Fibroblast of lung (primary cell): ENCODE results near the gene PPIF. TPM values are rescaled to one million over a fixed set of nuclear protein-coding genes. Genes with fewer than 3 reads are reported as not detected.

ENCODE experiments used
- DNase-seq, 2 donors: peaks; one replicate each; pipeline versions ENCODE4 v3.0.0 to v3.0.0-alpha.2; 2010; ENCODE audit warnings: low read depth in 2 of 2
- H2AFZ ChIP-seq: 2 replicates; pipeline ENCODE4 v1.5.1; 2012; ENCODE audit warnings: low read length, control low read depth, inconsistent platforms
- H3K27ac ChIP-seq: 2 replicates; pipeline ENCODE4 v1.5.1; 2011; ENCODE audit warnings: low read length, control low read depth; ENCODE audit not compliant: insufficient read depth
- H3K27me3 ChIP-seq: 2 replicates; pipeline ENCODE4 v1.5.1; 2011; ENCODE audit warnings: mild to moderate bottlenecking, low read length; ENCODE audit not compliant: control insufficient read depth, insufficient read depth
- H3K36me3 ChIP-seq: 2 replicates; pipeline ENCODE4 v1.5.1; 2011; ENCODE audit warnings: low read length; ENCODE audit not compliant: control insufficient read depth, insufficient read depth
- H3K4me1 ChIP-seq: 2 replicates; pipeline ENCODE4 v1.5.1; 2011; ENCODE audit warnings: low read length; ENCODE audit not compliant: control insufficient read depth, insufficient read depth; ENCODE audit errors: extremely low read depth
- H3K4me2 ChIP-seq: 2 replicates; pipeline ENCODE4 v1.5.1; 2011; ENCODE audit warnings: low read length, control low read depth; ENCODE audit not compliant: insufficient read depth; ENCODE audit errors: extremely low read depth
- H3K4me3 ChIP-seq, 4 experiments: fragments of 200-600 bp in 1 of 4; sonication (generic) in 1 of 4; replicated peaks in 1 of 4; 2 replicates each; pipeline ENCODE4 v1.5.1; 2011 to 2016; ENCODE audit warnings: low read length in 4 of 4, low read depth in 3 of 4, mild to moderate bottlenecking in 3 of 4, control low read depth in 2 of 4, inconsistent platforms in 1 of 4, mixed read lengths in 1 of 4; ENCODE audit not compliant: insufficient read depth in 1 of 4; ENCODE audit errors: control extremely low read depth in 1 of 4
- H3K79me2 ChIP-seq: 2 replicates; pipeline ENCODE4 v1.5.1; 2012; ENCODE audit warnings: mild to moderate bottlenecking, low read length, inconsistent platforms; ENCODE audit not compliant: control insufficient read depth, insufficient read depth
- H3K9ac ChIP-seq: 2 replicates; pipeline ENCODE4 v1.5.1; 2011; ENCODE audit warnings: mild to moderate bottlenecking, low read length, control low read depth; ENCODE audit not compliant: insufficient read depth
- H3K9me3 ChIP-seq: 2 replicates; pipeline ENCODE4 v1.5.1; 2012; ENCODE audit warnings: low read depth, low read length; ENCODE audit not compliant: control insufficient read depth, insufficient read depth
- H4K20me1 ChIP-seq: 2 replicates; pipeline ENCODE4 v1.5.1; 2011; ENCODE audit warnings: low read length; ENCODE audit not compliant: control insufficient read depth, insufficient read depth; ENCODE audit errors: extremely low read depth
- EZH2 ChIP-seq: IDR thresholded peaks from 2 replicates; pipeline ENCODE4 v1.5.1; 2012; ENCODE audit warnings: low read length, control low read depth, mild to moderate bottlenecking; ENCODE audit errors: missing control alignments
- polyA plus RNA-seq, 2 donors: library from polyadenylated mRNA; depleted of rRNA in 1 of 2; stranded (reverse) in 1 of 2; unstranded in 1 of 2; fragments of >200 nt; gene quantifications; 2 replicates each; pipeline ENCODE4 v1.2.1, GENCODE V29; 2011 to 2012; ENCODE audit warnings: missing spikeins in 1 of 2
- total RNA-seq: library from RNA; depleted of rRNA; stranded (reverse); fragments of >200 nt; gene quantifications from 2 replicates; pipeline ENCODE4 v1.2.1, GENCODE V29; 2014
- TF ChIP-seq, protein P1 (sequence below), 2 donors: IDR thresholded peaks in 1 of 2; conservative IDR thresholded peaks in 1 of 2; 1 replicate in 1 of 2; 2 replicates in 1 of 2; pipeline ENCODE4 v1.5.1; 2011 to 2012; ENCODE audit warnings: low read length in 2 of 2, control low read depth in 1 of 2, inconsistent platforms in 1 of 2, low read depth in 1 of 2, mild to moderate bottlenecking in 1 of 2

The PPIF gene
- total and polyA plus RNA-seq, 2 donors (not counting 1 experiment from before 2014, with no cell fraction given), result 18.7 to 63.0 TPM

DNA sequence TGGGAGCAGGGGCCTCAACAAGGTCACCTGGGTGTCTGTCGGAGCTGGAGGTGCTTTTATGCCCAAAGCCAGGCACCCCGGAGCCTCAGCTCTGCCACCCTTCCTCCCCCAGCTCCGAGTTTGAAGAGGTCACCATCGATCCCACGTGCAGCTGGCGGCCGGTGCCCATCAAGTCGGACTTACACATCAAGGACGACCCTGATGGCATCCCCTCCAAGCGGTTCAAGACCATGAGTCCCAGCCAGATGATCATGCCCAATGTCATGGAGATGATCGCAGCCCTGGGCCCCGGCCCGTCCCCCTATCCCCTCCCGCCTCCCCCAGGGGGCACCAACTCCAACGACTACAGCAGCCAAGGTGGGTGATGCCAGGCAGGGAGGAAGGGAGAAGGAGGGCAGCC is 41.3 kb upstream of the PPIF start:
- H3K9ac ChIP-seq, result no peak overlapping the region
- TF ChIP-seq, protein P1, sequence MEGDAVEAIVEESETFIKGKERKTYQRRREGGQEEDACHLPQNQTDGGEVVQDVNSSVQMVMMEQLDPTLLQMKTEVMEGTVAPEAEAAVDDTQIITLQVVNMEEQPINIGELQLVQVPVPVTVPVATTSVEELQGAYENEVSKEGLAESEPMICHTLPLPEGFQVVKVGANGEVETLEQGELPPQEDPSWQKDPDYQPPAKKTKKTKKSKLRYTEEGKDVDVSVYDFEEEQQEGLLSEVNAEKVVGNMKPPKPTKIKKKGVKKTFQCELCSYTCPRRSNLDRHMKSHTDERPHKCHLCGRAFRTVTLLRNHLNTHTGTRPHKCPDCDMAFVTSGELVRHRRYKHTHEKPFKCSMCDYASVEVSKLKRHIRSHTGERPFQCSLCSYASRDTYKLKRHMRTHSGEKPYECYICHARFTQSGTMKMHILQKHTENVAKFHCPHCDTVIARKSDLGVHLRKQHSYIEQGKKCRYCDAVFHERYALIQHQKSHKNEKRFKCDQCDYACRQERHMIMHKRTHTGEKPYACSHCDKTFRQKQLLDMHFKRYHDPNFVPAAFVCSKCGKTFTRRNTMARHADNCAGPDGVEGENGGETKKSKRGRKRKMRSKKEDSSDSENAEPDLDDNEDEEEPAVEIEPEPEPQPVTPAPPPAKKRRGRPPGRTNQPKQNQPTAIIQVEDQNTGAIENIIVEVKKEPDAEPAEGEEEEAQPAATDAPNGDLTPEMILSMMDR (conservative IDR thresholded peaks at IDR 0.05 in 1 of 2, IDR thresholded peaks at IDR 0.05 in 1 of 2; ENCODE audit: low read depth in 1 of 2, low read length in 2 of 2), result no peak
- no peak for TF ChIP-seq EZH2
- H3K4me2 ChIP-seq, result no peak overlapping the region
- no peak for DNase-seq
- no peaks in the 10 kb centered on the region for H3K9me3 ChIP-seq
- H3K27ac ChIP-seq, result no peak overlapping the region
- H3K36me3 ChIP-seq, result peaks cover 60% of the 10 kb centered on the region
- H3K4me3 ChIP-seq, result no peak overlapping the region
- H2AFZ ChIP-seq, result no peak overlapping the region
- no peaks in the 10 kb centered on the region for H4K20me1 ChIP-seq
- no peaks in the 10 kb centered on the region for H3K27me3 ChIP-seq
- H3K4me1 ChIP-seq, result no peaks in the 10 kb centered on the region
- H3K79me2 ChIP-seq, result no peaks in the 10 kb centered on the region

DNA sequence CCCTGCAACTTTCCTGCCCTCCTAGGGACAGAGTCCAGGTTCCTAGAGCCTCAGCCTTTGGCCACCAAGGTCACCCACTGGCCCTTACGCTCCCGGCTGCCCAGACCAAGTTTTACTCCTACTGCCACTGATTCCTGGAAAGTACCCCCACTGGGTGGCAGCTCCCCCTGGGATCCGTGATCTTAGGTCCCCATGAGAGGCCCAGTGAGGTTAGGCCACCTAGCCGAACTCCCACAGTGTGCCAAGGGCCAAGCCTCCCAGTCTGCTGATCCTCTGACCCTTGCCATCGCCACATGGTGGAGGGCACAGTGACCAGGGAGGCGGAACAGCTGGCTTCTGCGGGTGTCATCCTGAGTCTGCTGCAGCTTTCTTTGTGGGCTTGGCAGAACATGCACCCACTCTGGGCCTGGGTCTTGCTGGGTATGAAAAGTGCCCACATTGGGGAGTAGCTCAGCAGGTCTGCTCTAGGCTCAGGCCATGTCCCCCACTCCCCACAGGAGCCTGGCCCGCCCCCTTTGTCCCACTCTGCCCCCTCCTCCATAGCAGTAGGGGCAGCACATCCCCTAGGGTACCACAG is 40.5 kb upstream of the PPIF start:
- H3K4me1 ChIP-seq, result no peaks in the 10 kb centered on the region
- DNase-seq, result no peak
- no peak overlapping the region for H3K4me3 ChIP-seq
- H3K9me3 ChIP-seq, result no peaks in the 10 kb centered on the region
- no peak overlapping the region for H3K9ac ChIP-seq
- H3K36me3 ChIP-seq, result peaks cover 56% of the 10 kb centered on the region
- TF ChIP-seq EZH2, result no peak
- TF ChIP-seq, protein P1 (conservative IDR thresholded peaks at IDR 0.05 in 1 of 2, IDR thresholded peaks at IDR 0.05 in 1 of 2; ENCODE audit: low read depth in 1 of 2, low read length in 2 of 2), result no peak
- no peak overlapping the region for H3K27ac ChIP-seq
- no peak overlapping the region for H3K4me2 ChIP-seq
- no peaks in the 10 kb centered on the region for H3K79me2 ChIP-seq
- no peak overlapping the region for H2AFZ ChIP-seq
- no peaks in the 10 kb centered on the region for H4K20me1 ChIP-seq
- H3K27me3 ChIP-seq, result no peaks in the 10 kb centered on the region

GRCh38 chr10:79308016-79308415 is 39.3 kb upstream of the PPIF start:
- H3K79me2 ChIP-seq, result no peaks in the 10 kb centered on the region
- no peaks in the 10 kb centered on the region for H3K4me1 ChIP-seq
- no peak overlapping the region for H3K27ac ChIP-seq
- no peak for TF ChIP-seq EZH2
- TF ChIP-seq, protein P1 (conservative IDR thresholded peaks at IDR 0.05 in 1 of 2, IDR thresholded peaks at IDR 0.05 in 1 of 2; ENCODE audit: low read depth in 1 of 2, low read length in 2 of 2), result no peak
- H4K20me1 ChIP-seq, result no peaks in the 10 kb centered on the region
- H3K27me3 ChIP-seq, result no peaks in the 10 kb centered on the region
- no peak overlapping the region for H2AFZ ChIP-seq
- no peak overlapping the region for H3K4me3 ChIP-seq
- H3K36me3 ChIP-seq, result peaks cover 58% of the 10 kb centered on the region
- DNase-seq, result no peak
- no peaks in the 10 kb centered on the region for H3K9me3 ChIP-seq
- no peak overlapping the region for H3K9ac ChIP-seq
- no peak overlapping the region for H3K4me2 ChIP-seq
